Thoracic aorta (tissue), 2 donors: ENCODE measurements around the gene NOC2L. TPM values are rescaled to one million over a fixed set of nuclear protein-coding genes. Genes with fewer than 3 reads are reported as not detected.

Experiments
- ATAC-seq: fragments of 150-250 bp; one replicate; pipeline ENCODE4 v1.8.0; 2017; ENCODE audit warnings: low read depth; ENCODE audit not compliant: insufficient number of reproducible peaks, low FRiP score
- DNase-seq: peaks from one replicate; pipeline ENCODE4 v3.0.0-alpha.2; 2020; ENCODE audit warnings: low spot score
- H3K27ac ChIP-seq, 2 donors: fragments of 200-600 bp; sonication (generic); 1 replicate in 1 of 2; 2 replicates in 1 of 2; pipeline ENCODE4 v1.5.1; 2016; ENCODE audit warnings: mild to moderate bottlenecking in 2 of 2, moderate library complexity in 2 of 2
- H3K27me3 ChIP-seq: fragments of 200-600 bp; sonication (generic); replicated peaks from 2 replicates; pipeline ENCODE4 v1.6.0; 2016; ENCODE audit warnings: mild to moderate bottlenecking; ENCODE audit not compliant: insufficient read depth
- H3K36me3 ChIP-seq: fragments of 200-600 bp; sonication (generic); one replicate; pipeline ENCODE4 v1.5.1; 2016
- H3K4me1 ChIP-seq, 2 donors: fragments of 200-600 bp; sonication (generic); 1 replicate in 1 of 2; 2 replicates in 1 of 2; pipeline versions ENCODE4 v1.5.1 to v1.6.0; 2016; ENCODE audit warnings: low read depth in 2 of 2, mild to moderate bottlenecking in 1 of 2; ENCODE audit not compliant: control insufficient read depth in 1 of 2
- H3K4me3 ChIP-seq: fragments of 200-600 bp; sonication (generic); 2 replicates; pipeline ENCODE4 v1.5.1; 2016; ENCODE audit warnings: mild to moderate bottlenecking
- H3K9me3 ChIP-seq: fragments of 200-600 bp; sonication (generic); 2 replicates; pipeline ENCODE4 v1.5.1; 2016
- CTCF ChIP-seq: fragments of 200-600 bp; sonication (generic); IDR thresholded peaks from one replicate; pipeline ENCODE4 v1.5.1; 2019; ENCODE audit warnings: antibody characterized with exemption
- total RNA-seq, 2 donors: library from RNA; depleted of rRNA; stranded (reverse); fragments of >200 nt; gene quantifications; one replicate each; pipeline versions ENCODE4 v1.1.0 to v1.2.3, GENCODE V29; 2016

The NOC2L gene
- total RNA-seq, 2 donors from 2014 or later: 33.8 to 47.2 TPM

DNA sequence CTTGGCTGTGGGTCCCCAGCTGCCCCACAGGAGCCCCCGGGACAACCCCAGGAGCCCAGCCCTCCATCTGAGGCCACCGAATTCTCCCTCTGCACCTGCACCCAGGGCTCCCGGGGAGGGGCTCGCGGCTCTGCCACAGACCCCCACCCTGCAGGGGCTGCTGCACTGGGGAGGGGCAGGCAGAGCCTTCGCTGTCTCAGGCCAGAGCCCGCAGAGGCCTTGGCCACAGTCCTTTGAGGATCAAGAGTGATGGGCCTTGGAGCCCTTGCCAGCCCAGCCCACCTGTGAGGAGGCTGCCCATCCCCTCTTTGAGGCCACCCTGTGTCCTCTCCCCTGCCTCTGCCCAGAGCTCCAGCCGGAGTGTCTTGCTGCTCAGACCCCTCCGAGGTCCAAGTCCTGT, 16.3 kb upstream of the NOC2L start:
- TF ChIP-seq CTCF: no peak
- no peak for ATAC-seq
- Histone ChIP-seq H3K9me3 (no peaks in the 10 kb centered on the region), H3K27me3 (peaks cover 5% of the 10 kb centered on the region), H3K27ac (no peak overlapping the region), H3K4me3 (no peak overlapping the region), H3K4me1 (peaks cover 0 to 7% of the 10 kb centered on the region in 2 donors), H3K36me3 (no peaks in the 10 kb centered on the region)
- DNase-seq: no peak

GRCh38 chr1:974687-975328, 15.8 kb upstream of the NOC2L start:
- H3K27me3 ChIP-seq: peaks cover 5% of the 10 kb centered on the region
- DNase-seq: no peak
- no peak for TF ChIP-seq CTCF
- ATAC-seq: no peak
- H3K27ac ChIP-seq: no peak overlapping the region
- peaks cover 0 to 7% of the 10 kb centered on the region in 2 donors for H3K4me1 ChIP-seq
- H3K4me3 ChIP-seq: no peak overlapping the region
- H3K9me3 ChIP-seq: no peaks in the 10 kb centered on the region
- H3K36me3 ChIP-seq: no peaks in the 10 kb centered on the region

- no peaks in the 10 kb centered on the region for H3K9me3 ChIP-seq
- H3K36me3 ChIP-seq: no peaks in the 10 kb centered on the region
- H3K27ac ChIP-seq: no peak overlapping the region
- no peak for DNase-seq
- no peak for ATAC-seq
- peaks cover 0 to 7% of the 10 kb centered on the region in 2 donors for H3K4me1 ChIP-seq
- H3K27me3 ChIP-seq: peaks cover 5% of the 10 kb centered on the region
- no peak for TF ChIP-seq CTCF
- no peak overlapping the region for H3K4me3 ChIP-seq
These were observed 15.2 kb upstream of the NOC2L start for GRCh38 chr1:974293-974640.

GRCh38 chr1:973459-974292, 14.6 kb upstream of the NOC2L start:
- Histone ChIP-seq H3K27me3 (peaks cover 5% of the 10 kb centered on the region), H3K27ac (no peak overlapping the region), H3K4me1 (peaks cover 0 to 7% of the 10 kb centered on the region in 2 donors), H3K9me3 (no peaks in the 10 kb centered on the region), H3K36me3 (no peaks in the 10 kb centered on the region), H3K4me3 (no peak overlapping the region)
- DNase-seq: no peak
- no peak for TF ChIP-seq CTCF
- no peak for ATAC-seq

- Histone ChIP-seq H3K4me3 (no peak overlapping the region), H3K27me3 (peaks cover 5% of the 10 kb centered on the region), H3K36me3 (no peaks in the 10 kb centered on the region), H3K4me1 (peaks cover 0 to 7% of the 10 kb centered on the region in 2 donors), H3K9me3 (no peaks in the 10 kb centered on the region), H3K27ac (no peak overlapping the region)
- DNase-seq: no peak
- TF ChIP-seq CTCF: no peak
- no peak for ATAC-seq
These were observed 13.8 kb upstream of the NOC2L start for GRCh38 chr1:972726-973458.
